Naive thymus-derived CD4-positive, alpha-beta T cell (primary cell): Measurements from ENCODE around the gene GRIN2A. TPM values are rescaled to one million over a fixed set of nuclear protein-coding genes. Genes with fewer than 3 reads are reported as not detected.

ENCODE experiments used
- ATAC-seq: fragments of 150-1000 bp; cut with Tn5 transposase; 2 replicates; pipeline ENCODE4 v1.10.0; 2021; ENCODE audit warnings: mild to moderate bottlenecking, moderate library complexity
- CTCF ChIA-PET: fragments of 350-600 bp; sonication (Branson Sonifier 250); formaldehyde crosslinking; loops from one replicate; lab custom pipeline; 2021; ENCODE audit warnings: antibody characterized with exemption; lab: Charles Lee
- POLR2A ChIA-PET: fragments of 350-600 bp; sonication (Branson Sonifier 250); formaldehyde crosslinking; loops from one replicate; lab custom pipeline; 2021; ENCODE audit warnings: antibody characterized with exemption, inconsistent platforms; lab: Charles Lee
- DNase-seq, 9 donors: peaks; one replicate each; pipeline versions ENCODE4 v3.0.0 to v3.0.0-alpha.2; 2020 to 2022; ENCODE audit warnings: mixed read lengths in 1 of 9
- H3K27ac ChIP-seq: one replicate; pipeline ENCODE4 v1.7.0; 2013; ENCODE audit warnings: mild to moderate bottlenecking, low read depth, low read length, moderate library complexity
- H3K27me3 ChIP-seq, 2 donors: one replicate each; pipeline ENCODE4 v1.7.0; 2013; ENCODE audit warnings: low read length in 2 of 2, mild to moderate bottlenecking in 2 of 2, moderate library complexity in 2 of 2; ENCODE audit not compliant: control insufficient read depth in 2 of 2, insufficient read depth in 2 of 2
- H3K36me3 ChIP-seq, 3 experiments: 1 replicate in 2 of 3; 2 replicates in 1 of 3; pipeline ENCODE4 v1.7.0; 2013; ENCODE audit warnings: low read length in 3 of 3, mild to moderate bottlenecking in 3 of 3, moderate library complexity in 1 of 3; ENCODE audit not compliant: insufficient read depth in 3 of 3, control insufficient read depth in 2 of 3
- H3K4me1 ChIP-seq, 2 donors: one replicate each; pipeline ENCODE4 v1.7.0; 2013; ENCODE audit warnings: low read length in 2 of 2, mild to moderate bottlenecking in 2 of 2, moderate library complexity in 1 of 2; ENCODE audit not compliant: control insufficient read depth in 2 of 2, insufficient read depth in 2 of 2
- H3K4me3 ChIP-seq: 2 replicates; pipeline ENCODE4 v1.7.0; 2013; ENCODE audit warnings: mild to moderate bottlenecking, low read length
- H3K9me3 ChIP-seq, 3 experiments: 1 replicate in 2 of 3; 2 replicates in 1 of 3; pipeline ENCODE4 v1.7.0; 2013; ENCODE audit warnings: low read length in 3 of 3; ENCODE audit not compliant: control insufficient read depth in 2 of 3
- H3K27ac Mint-ChIP-seq, 9 donors: one replicate each; pipeline ENCODE4 v1.8.0; 2020 to 2022; ENCODE audit warnings: mixed read lengths in 9 of 9, mild to moderate bottlenecking in 8 of 9, moderate library complexity in 5 of 9, inconsistent platforms in 2 of 9
- H3K27me3 Mint-ChIP-seq, 5 donors: one replicate each; pipeline ENCODE4 v1.8.0; 2021 to 2022; ENCODE audit warnings: mixed read lengths in 5 of 5, mild to moderate bottlenecking in 1 of 5
- H3K36me3 Mint-ChIP-seq, 5 donors: one replicate each; pipeline ENCODE4 v1.8.0; 2020 to 2022; ENCODE audit warnings: mixed read lengths in 5 of 5, mild to moderate bottlenecking in 3 of 5, inconsistent platforms in 1 of 5
- H3K4me1 Mint-ChIP-seq, 7 donors: one replicate each; pipeline ENCODE4 v1.8.0; 2020 to 2022; ENCODE audit warnings: mixed read lengths in 7 of 7, mild to moderate bottlenecking in 3 of 7, inconsistent platforms in 1 of 7
- H3K4me3 Mint-ChIP-seq, 10 donors: one replicate each; pipeline ENCODE4 v1.8.0; 2020 to 2022; ENCODE audit warnings: mild to moderate bottlenecking in 10 of 10, mixed read lengths in 10 of 10, moderate library complexity in 6 of 10, inconsistent platforms in 2 of 10
- H3K9me3 Mint-ChIP-seq, 11 donors: one replicate each; pipeline ENCODE4 v1.8.0; 2020 to 2022; ENCODE audit warnings: mixed read lengths in 11 of 11, mild to moderate bottlenecking in 4 of 11, inconsistent platforms in 1 of 11, moderate library complexity in 1 of 11
- intact Hi-C, 2 donors: fragments of 100-400 bp; cut with micrococcal nuclease; formaldehyde crosslinking; loops; one replicate each; pipeline ENCODE4 v1.15.1; 2023
- polyA plus RNA-seq, 2 donors: library from polyadenylated mRNA; unstranded; fragments of 300-500 nt; fragmentation: Illumina TruSeq; gene quantifications; one replicate each; pipeline ENCODE4 v1.2.3, GENCODE V29; 2021
- total RNA-seq, 6 experiments: library from RNA in 5 of 6; stranded (reverse) in 5 of 6; gene quantifications; 1 replicate in 5 of 6; 2 replicates in 1 of 6; pipeline ENCODE4 v1.2.3 and lab custom pipeline; 2021 to 2026

Gene GRIN2A
- total and polyA plus RNA-seq, 7 experiments from 2014 or later, result not detected

GRCh38 chr16:10077861-10078260 is 104.4 kb downstream of the GRIN2A start:
- ChIA-PET CTCF (no interaction called here), POLR2A (no interaction called here)
- Mint-ChIP-seq H3K27ac (no peak overlapping the region), H3K27me3 (peaks cover 0 to 9% (median 3%) of the 10 kb centered on the region in 5 donors), H3K4me3 (no peak overlapping the region), H3K36me3 (no peaks in the 10 kb centered on the region), H3K9me3 (peaks cover 0 to 5% (median 1%) of the 10 kb centered on the region in 11 donors), H3K4me1 (peaks cover 0 to 1% (median 0%) of the 10 kb centered on the region in 7 donors)
- Histone ChIP-seq H3K27me3 (no peaks in the 10 kb centered on the region), H3K36me3 (no peaks in the 10 kb centered on the region), H3K4me1 (no peaks in the 10 kb centered on the region), H3K9me3 (no peaks in the 10 kb centered on the region), H3K27ac (no peak overlapping the region), H3K4me3 (no peak overlapping the region)
- intact Hi-C loops, result no loop called here
- DNase-seq (no peak), ATAC-seq (no peak)

- Histone ChIP-seq H3K9me3 (no peaks in the 10 kb centered on the region), H3K27me3 (no peaks in the 10 kb centered on the region), H3K36me3 (no peaks in the 10 kb centered on the region), H3K4me1 (no peaks in the 10 kb centered on the region), H3K27ac (no peak overlapping the region), H3K4me3 (no peak overlapping the region)
- no peaks in the 10 kb centered on the region for H3K36me3 Mint-ChIP-seq
- H3K9me3 Mint-ChIP-seq, result peaks cover 0 to 8% (median 2%) of the 10 kb centered on the region in 11 donors
- ATAC-seq (no peak), DNase-seq (no peak)
- ChIA-PET POLR2A (no interaction called here), CTCF (no interaction called here)
- H3K4me1 Mint-ChIP-seq, result peaks cover 0 to 1% (median 0%) of the 10 kb centered on the region in 7 donors
- intact Hi-C loops, result no loop called here
- H3K4me3 Mint-ChIP-seq, result no peak overlapping the region
- peaks cover 0 to 9% (median 3%) of the 10 kb centered on the region in 5 donors for H3K27me3 Mint-ChIP-seq
- H3K27ac Mint-ChIP-seq, result no peak overlapping the region
These were observed 106.2 kb downstream of the GRIN2A start for GRCh38 chr16:10076037-10076436.

- peaks cover 0 to 19% (median 4%) of the 10 kb centered on the region in 5 donors for H3K27me3 Mint-ChIP-seq
- Histone ChIP-seq H3K9me3 (no peaks in the 10 kb centered on the region), H3K27ac (no peak overlapping the region), H3K27me3 (no peaks in the 10 kb centered on the region), H3K4me3 (no peak overlapping the region), H3K36me3 (no peaks in the 10 kb centered on the region), H3K4me1 (no peaks in the 10 kb centered on the region)
- H3K4me3 Mint-ChIP-seq, result no peak overlapping the region
- DNase-seq, result no peak
- ATAC-seq, result no peak
- H3K27ac Mint-ChIP-seq, result no peak overlapping the region
- no peaks in the 10 kb centered on the region for H3K4me1 Mint-ChIP-seq
- CTCF ChIA-PET, result no interaction called here
- H3K36me3 Mint-ChIP-seq, result no peaks in the 10 kb centered on the region
- intact Hi-C loops, result no loop called here
- POLR2A ChIA-PET, result no interaction called here
- H3K9me3 Mint-ChIP-seq, result peaks cover 0 to 9% (median 2%) of the 10 kb centered on the region in 11 donors
These were observed 111.6 kb downstream of the GRIN2A start for GRCh38 chr16:10070591-10070990.

GRCh38 chr16:10069374-10069773 is 112.9 kb downstream of the GRIN2A start:
- peaks cover 0 to 8% (median 2%) of the 10 kb centered on the region in 11 donors for H3K9me3 Mint-ChIP-seq
- no peaks in the 10 kb centered on the region for H3K36me3 ChIP-seq
- H3K4me3 ChIP-seq, result no peak overlapping the region
- H3K27me3 ChIP-seq, result no peaks in the 10 kb centered on the region
- no peaks in the 10 kb centered on the region for H3K9me3 ChIP-seq
- ATAC-seq (no peak), DNase-seq (no peak)
- peaks cover 0 to 19% (median 4%) of the 10 kb centered on the region in 5 donors for H3K27me3 Mint-ChIP-seq
- H3K4me3 Mint-ChIP-seq, result no peak overlapping the region
- no peaks in the 10 kb centered on the region for H3K4me1 ChIP-seq
- no peaks in the 10 kb centered on the region for H3K36me3 Mint-ChIP-seq
- ChIA-PET CTCF (no interaction called here), POLR2A (no interaction called here)
- H3K4me1 Mint-ChIP-seq, result no peaks in the 10 kb centered on the region
- intact Hi-C loops, result no loop called here
- no peak overlapping the region for H3K27ac ChIP-seq
- H3K27ac Mint-ChIP-seq, result no peak overlapping the region

- ChIA-PET CTCF (no interaction called here), POLR2A (no interaction called here)
- H3K4me1 ChIP-seq, result no peaks in the 10 kb centered on the region
- Mint-ChIP-seq H3K36me3 (no peaks in the 10 kb centered on the region), H3K9me3 (peaks cover 0 to 8% (median 1%) of the 10 kb centered on the region in 11 donors), H3K4me3 (no peak overlapping the region), H3K27me3 (peaks cover 0 to 19% (median 4%) of the 10 kb centered on the region in 5 donors), H3K4me1 (no peaks in the 10 kb centered on the region), H3K27ac (no peak overlapping the region)
- DNase-seq, result no peak
- intact Hi-C loops, result no loop called here
- no peak for ATAC-seq
- H3K36me3 ChIP-seq, result no peaks in the 10 kb centered on the region
- H3K27ac ChIP-seq, result no peak overlapping the region
- H3K4me3 ChIP-seq, result no peak overlapping the region
- no peaks in the 10 kb centered on the region for H3K9me3 ChIP-seq
- no peaks in the 10 kb centered on the region for H3K27me3 ChIP-seq
These were observed 114.4 kb downstream of the GRIN2A start for GRCh38 chr16:10067835-10068234.

GRCh38 chr16:10067406-10067805 is 114.8 kb downstream of the GRIN2A start:
- H3K36me3 Mint-ChIP-seq, result no peaks in the 10 kb centered on the region
- ATAC-seq (no peak), DNase-seq (no peak)
- no peaks in the 10 kb centered on the region for H3K4me1 Mint-ChIP-seq
- ChIA-PET POLR2A (no interaction called here), CTCF (no interaction called here)
- peaks cover 0 to 9% (median 0%) of the 10 kb centered on the region in 11 donors for H3K9me3 Mint-ChIP-seq
- H3K27me3 Mint-ChIP-seq, result peaks cover 0 to 19% (median 4%) of the 10 kb centered on the region in 5 donors
- no peak overlapping the region for H3K27ac Mint-ChIP-seq
- Histone ChIP-seq H3K9me3 (no peaks in the 10 kb centered on the region), H3K4me3 (no peak overlapping the region), H3K27me3 (no peaks in the 10 kb centered on the region), H3K36me3 (no peaks in the 10 kb centered on the region), H3K4me1 (no peaks in the 10 kb centered on the region), H3K27ac (no peak overlapping the region)
- no peak overlapping the region for H3K4me3 Mint-ChIP-seq
- intact Hi-C loops, result no loop called here

GRCh38 chr16:10065019-10065418 is 117.2 kb downstream of the GRIN2A start:
- Mint-ChIP-seq H3K27ac (no peak overlapping the region), H3K36me3 (no peaks in the 10 kb centered on the region), H3K4me1 (no peaks in the 10 kb centered on the region), H3K27me3 (peaks cover 0 to 19% (median 4%) of the 10 kb centered on the region in 5 donors), H3K4me3 (no peak overlapping the region), H3K9me3 (peaks cover 0 to 7% (median 0%) of the 10 kb centered on the region in 11 donors)
- intact Hi-C loops, result no loop called here
- H3K4me1 ChIP-seq, result no peaks in the 10 kb centered on the region
- H3K27ac ChIP-seq, result no peak overlapping the region
- no peaks in the 10 kb centered on the region for H3K27me3 ChIP-seq
- DNase-seq, result no peak
- H3K36me3 ChIP-seq, result no peaks in the 10 kb centered on the region
- POLR2A ChIA-PET, result no interaction called here
- H3K9me3 ChIP-seq, result no peaks in the 10 kb centered on the region
- CTCF ChIA-PET, result no interaction called here
- H3K4me3 ChIP-seq, result no peak overlapping the region
- ATAC-seq, result no peak
